Testis (tissue), 2 donors: ENCODE data around the gene DDOST.

ENCODE experiments used
- POLR2A ChIP-seq: fragments of 450-650 bp; IDR thresholded peaks from one replicate; pipeline ENCODE4 v1.6.1; 2017; ENCODE audit warnings: antibody characterized with exemption, mild to moderate bottlenecking, moderate library complexity
- TF ChIP-seq, protein P1 (sequence below), 3 experiments: fragments of 450-650 bp in 2 of 3; fragments of 200-600 bp in 1 of 3; sonication (generic) in 1 of 3; IDR thresholded peaks; one replicate each; pipeline ENCODE4 v1.5.1; 2016 to 2019; ENCODE audit warnings: antibody characterized with exemption in 3 of 3, mild to moderate bottlenecking in 2 of 3, moderate library complexity in 1 of 3

- TF ChIP-seq, protein P1, sequence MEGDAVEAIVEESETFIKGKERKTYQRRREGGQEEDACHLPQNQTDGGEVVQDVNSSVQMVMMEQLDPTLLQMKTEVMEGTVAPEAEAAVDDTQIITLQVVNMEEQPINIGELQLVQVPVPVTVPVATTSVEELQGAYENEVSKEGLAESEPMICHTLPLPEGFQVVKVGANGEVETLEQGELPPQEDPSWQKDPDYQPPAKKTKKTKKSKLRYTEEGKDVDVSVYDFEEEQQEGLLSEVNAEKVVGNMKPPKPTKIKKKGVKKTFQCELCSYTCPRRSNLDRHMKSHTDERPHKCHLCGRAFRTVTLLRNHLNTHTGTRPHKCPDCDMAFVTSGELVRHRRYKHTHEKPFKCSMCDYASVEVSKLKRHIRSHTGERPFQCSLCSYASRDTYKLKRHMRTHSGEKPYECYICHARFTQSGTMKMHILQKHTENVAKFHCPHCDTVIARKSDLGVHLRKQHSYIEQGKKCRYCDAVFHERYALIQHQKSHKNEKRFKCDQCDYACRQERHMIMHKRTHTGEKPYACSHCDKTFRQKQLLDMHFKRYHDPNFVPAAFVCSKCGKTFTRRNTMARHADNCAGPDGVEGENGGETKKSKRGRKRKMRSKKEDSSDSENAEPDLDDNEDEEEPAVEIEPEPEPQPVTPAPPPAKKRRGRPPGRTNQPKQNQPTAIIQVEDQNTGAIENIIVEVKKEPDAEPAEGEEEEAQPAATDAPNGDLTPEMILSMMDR (IDR thresholded peaks at IDR 0.05) = no peak
- TF ChIP-seq POLR2A = no peak
These were observed 30.4 kb downstream of the DDOST start for GRCh38 chr1:20630729-20631128.
